GM21360 (cell line): ENCODE measurements around the gene PLCZ1.
"Not testable (repeated sequence)": the region's sequence is repeated elsewhere in the genome, so short reads cannot be mapped to it uniquely, and the experiment has no call there.

Experiments used
- ATAC-seq: cut with Tn5 transposase; IDR thresholded peaks from one replicate; pipeline ENCODE4 v1.9.1; 2021; ENCODE audit warnings: mild to moderate bottlenecking, moderate library complexity; ENCODE audit not compliant: unreplicated experiment

The PLCZ1 gene, protein sequence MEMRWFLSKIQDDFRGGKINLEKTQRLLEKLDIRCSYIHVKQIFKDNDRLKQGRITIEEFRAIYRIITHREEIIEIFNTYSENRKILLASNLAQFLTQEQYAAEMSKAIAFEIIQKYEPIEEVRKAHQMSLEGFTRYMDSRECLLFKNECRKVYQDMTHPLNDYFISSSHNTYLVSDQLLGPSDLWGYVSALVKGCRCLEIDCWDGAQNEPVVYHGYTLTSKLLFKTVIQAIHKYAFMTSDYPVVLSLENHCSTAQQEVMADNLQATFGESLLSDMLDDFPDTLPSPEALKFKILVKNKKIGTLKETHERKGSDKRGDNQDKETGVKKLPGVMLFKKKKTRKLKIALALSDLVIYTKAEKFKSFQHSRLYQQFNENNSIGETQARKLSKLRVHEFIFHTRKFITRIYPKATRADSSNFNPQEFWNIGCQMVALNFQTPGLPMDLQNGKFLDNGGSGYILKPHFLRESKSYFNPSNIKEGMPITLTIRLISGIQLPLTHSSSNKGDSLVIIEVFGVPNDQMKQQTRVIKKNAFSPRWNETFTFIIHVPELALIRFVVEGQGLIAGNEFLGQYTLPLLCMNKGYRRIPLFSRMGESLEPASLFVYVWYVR

GRCh38 chr12:18737819-18738218, at the start of gene PLCZ1, which contains the start of gene CAPZA3:
PLCZ1 (minus strand) TSS chr12:18738012; CDS start chr12:18737371, 641 bp downstream.
CAPZA3 (plus strand) TSS chr12:18738119; CDS start chr12:18738269, 150 bp downstream.
- ATAC-seq = no peak

GRCh38 chr12:18785465-18785864, 47.7 kb upstream of the PLCZ1 start:
- not testable (repeated sequence) for ATAC-seq

- no peak for ATAC-seq
Measured at GRCh38 chr12:18782827-18783226, 45.0 kb upstream of the PLCZ1 start.

- not testable (repeated sequence) for ATAC-seq
Measured at GRCh38 chr12:18766479-18766878, 28.7 kb upstream of the PLCZ1 start.

DNA sequence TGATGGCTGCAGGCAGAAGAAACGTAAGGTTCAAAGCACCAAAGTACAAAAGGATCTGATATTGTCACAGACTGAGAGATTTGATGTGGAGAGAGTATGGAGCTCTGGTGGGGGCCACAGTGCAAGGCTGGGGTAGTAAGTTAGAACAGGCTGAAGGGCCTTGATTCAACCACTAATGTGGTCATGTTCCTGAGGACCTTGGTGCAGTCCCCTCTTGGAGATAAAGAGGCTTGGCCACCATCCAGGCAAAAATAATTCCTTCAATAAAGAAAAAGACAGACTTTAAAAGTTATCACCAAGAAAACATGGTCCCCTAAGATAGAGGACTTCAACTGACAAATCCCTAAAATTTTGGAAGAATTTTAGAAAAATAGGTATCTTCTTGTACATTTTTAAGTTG, 17.5 kb upstream of the PLCZ1 start:
- no peak for ATAC-seq

- no peak for ATAC-seq
Measured at GRCh38 chr12:18754124-18754707, 16.4 kb upstream of the PLCZ1 start.

DNA sequence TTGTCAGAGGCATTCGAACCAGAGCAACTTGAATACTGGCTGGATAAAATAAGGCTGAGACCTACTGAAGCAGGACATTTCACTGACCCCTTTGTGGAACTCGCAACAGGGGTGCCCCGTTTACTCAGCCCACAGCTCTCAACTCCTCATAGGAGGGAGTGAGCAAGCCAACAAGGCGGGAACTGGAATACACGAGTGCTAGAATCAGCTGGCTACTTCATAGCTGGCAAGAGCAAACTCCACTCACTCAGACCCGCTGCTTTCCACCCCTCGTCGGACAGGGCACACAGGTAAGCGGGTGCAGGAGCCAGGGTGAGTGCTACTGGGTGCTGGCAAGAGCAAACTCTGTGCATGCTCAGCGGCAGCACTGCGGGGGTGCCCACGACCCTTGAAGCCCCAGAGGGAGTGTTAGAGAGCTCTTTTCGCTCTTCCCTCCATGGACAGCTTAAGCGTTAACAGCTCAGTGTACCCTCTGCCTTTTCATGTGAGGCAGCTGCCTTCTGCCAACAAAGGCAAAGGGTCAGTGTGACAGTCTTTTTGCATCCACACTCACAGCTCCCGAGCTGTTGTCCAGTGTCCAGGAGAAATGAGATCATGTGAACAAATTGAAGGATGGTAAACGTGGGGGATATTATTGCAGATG, 15.8 kb upstream of the PLCZ1 start:
- ATAC-seq = no peak

GRCh38 chr12:18752947-18753346, 15.1 kb upstream of the PLCZ1 start:
- no peak for ATAC-seq

DNA sequence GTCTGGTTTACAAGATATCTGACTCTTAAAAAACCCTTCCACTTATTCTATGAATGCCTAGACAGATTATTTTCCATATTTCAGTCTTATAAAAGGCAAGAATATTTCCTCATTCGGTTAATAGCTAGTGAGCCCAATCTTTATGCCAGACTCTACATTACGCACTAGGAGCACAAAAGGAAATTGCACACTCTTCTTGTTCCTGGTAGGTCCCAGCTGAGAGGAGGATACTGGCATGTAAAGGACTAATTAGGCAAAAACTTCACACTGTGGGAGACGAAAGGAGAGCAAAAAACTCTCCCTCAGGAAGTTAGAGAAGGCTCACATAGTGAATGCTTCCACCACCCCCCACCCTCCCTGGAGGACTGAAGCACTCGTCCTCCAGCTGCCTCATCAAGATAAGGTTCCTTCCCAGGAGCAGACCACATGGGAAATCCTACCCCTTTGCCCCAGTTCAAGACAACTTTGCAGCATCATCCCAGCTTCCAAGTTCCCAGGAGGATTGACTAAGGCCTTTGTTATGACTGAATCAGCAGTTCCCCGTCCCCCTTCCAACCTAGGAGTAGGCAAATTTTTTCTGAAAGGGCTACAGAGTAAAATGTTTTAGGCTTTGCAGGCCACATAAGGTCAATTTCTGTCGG, 14.6 kb upstream of the PLCZ1 start:
- no peak for ATAC-seq

GRCh38 chr12:18751866-18752265, 14.1 kb upstream of the PLCZ1 start:
- no peak for ATAC-seq

- ATAC-seq = no peak
Measured at GRCh38 chr12:18750085-18750484, 12.3 kb upstream of the PLCZ1 start.

DNA sequence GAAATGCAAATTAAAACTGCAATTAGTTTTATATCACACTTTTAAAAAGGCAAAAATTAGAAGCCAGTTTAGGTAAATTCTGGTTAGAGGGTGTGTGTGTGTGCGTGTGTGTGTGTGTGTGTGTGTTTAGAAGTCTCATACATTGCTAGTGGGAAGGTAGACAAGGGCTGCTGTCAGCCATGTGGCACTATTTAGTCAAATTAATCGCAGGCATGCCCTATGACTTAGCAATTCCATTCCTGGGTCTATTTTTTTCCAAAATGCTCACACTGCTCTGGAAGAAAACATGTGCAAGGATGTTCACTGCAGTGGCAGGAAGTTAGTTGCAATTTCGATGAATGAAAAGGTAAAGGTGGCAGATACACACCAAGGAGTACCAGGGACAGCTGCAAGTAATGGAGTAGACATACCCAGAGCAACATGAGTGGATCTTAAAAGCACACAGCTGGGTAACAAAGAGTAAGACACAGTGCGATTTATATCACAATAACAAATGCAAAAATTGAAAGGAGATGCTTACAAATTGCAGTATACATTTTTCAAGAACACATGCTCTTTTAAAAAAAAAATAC, 11.7 kb upstream of the PLCZ1 start:
- no peak for ATAC-seq

- no peak for ATAC-seq
Measured at GRCh38 chr12:18747895-18748294, 10.1 kb upstream of the PLCZ1 start.

GRCh38 chr12:18731156-18731555, 6.7 kb downstream of the PLCZ1 start:
- ATAC-seq = no peak

- ATAC-seq = no peak
Measured at GRCh38 chr12:18723752-18724151, 14.1 kb downstream of the PLCZ1 start.

DNA sequence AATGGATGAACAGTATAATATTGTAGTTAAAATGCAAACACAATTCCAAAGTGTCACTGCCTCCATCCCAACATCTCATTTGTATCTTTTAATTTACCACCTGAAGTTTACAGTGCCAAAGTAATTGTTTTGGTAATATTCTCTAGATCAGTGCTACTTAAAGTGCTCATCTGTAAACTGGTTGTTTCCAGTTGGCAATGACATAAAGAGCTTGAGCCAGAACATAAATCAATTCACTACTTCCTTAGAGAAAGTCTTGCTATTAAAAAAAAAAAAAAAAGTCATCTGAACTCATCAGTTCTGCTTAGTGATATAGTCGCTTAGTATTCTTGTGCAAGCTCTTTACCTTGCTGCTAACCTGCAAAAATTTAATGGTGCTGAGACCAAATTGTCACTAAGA, 16.4 kb downstream of the PLCZ1 start:
- ATAC-seq = no peak

DNA sequence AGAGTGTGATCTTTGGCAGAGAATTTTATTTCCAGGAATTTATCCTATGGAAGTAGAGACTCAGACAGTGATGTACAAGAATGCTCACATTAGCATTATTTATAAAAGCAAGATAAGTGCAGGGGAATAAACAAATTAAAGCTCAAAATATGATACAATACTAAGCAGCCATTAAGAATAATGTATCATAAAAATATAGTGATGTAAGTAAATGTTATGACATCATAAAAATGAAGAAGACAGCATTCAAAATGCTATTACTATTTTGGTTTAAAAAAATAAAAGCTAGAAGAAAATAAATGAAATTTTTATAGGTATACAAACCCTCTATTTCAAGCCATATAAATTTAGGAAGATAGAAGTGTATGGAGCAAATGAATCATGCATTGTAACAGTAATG, 17.1 kb downstream of the PLCZ1 start:
- ATAC-seq = no peak

- ATAC-seq = no peak
Measured at GRCh38 chr12:18719922-18720510, 17.8 kb downstream of the PLCZ1 start.

GRCh38 chr12:18718462-18718861, 19.4 kb downstream of the PLCZ1 start:
- no peak for ATAC-seq

GRCh38 chr12:18716236-18716635, 21.6 kb downstream of the PLCZ1 start:
- ATAC-seq = no peak
